A172 (cell line): ENCODE data around the gene CFAP68. TPM values are rescaled to one million over a fixed set of nuclear protein-coding genes. Genes with fewer than 3 reads are reported as not detected.
"Not testable (repeated sequence)": the region's sequence is repeated elsewhere in the genome, so short reads cannot be mapped to it uniquely, and the experiment has no call there.

Experiments used
- DNase-seq: peaks from one replicate; pipeline ENCODE4 v3.0.0-alpha.2; 2015; ENCODE audit warnings: low spot score
- total RNA-seq: library from RNA; depleted of rRNA; stranded (reverse); fragments of >200 nt; shearing (Covaris generic); gene quantifications from 2 replicates; pipeline ENCODE4 v1.2.3, GENCODE V29; 2014

Gene CFAP68
- total RNA-seq, 1 experiment from 2014 or later: 16.6 TPM

- no peak for DNase-seq
These were observed 8.8 kb upstream of the CFAP68 start for GRCh38 chr11:111870522-111870885.

GRCh38 chr11:111870886-111871692 is 8.3 kb upstream of the CFAP68 start, which contains the start of gene ALG9:
Gene ALG9 (minus strand): TSS chr11:111871581. CDS start chr11:111871482, 99 bp downstream.
- peak; percentile 31 for DNase-seq

GRCh38 chr11:111871693-111872161 is 7.6 kb upstream of the CFAP68 start:
- no peak for DNase-seq

- DNase-seq: peak; percentile 18
These were observed 924 bp upstream of the CFAP68 start for GRCh38 chr11:111878385-111878848.

- DNase-seq: no peak
These were observed 258 bp downstream of the CFAP68 start for GRCh38 chr11:111879637-111879960.

- DNase-seq: no peak
These were observed 2.9 kb downstream of the CFAP68 start for GRCh38 chr11:111882202-111882601.

- not testable (repeated sequence) for DNase-seq
These were observed 5.7 kb downstream of the CFAP68 start for GRCh38 chr11:111885053-111885452.

- no peak for DNase-seq
These were observed 6.7 kb downstream of the CFAP68 start for GRCh38 chr11:111886032-111886431.

- DNase-seq: no peak
These were observed 7.5 kb downstream of the CFAP68 start for GRCh38 chr11:111886844-111887243.

GRCh38 chr11:111905411-111905810 is 26.1 kb downstream of the CFAP68 start:
- DNase-seq: no peak

- DNase-seq: no peak
These were observed 27.3 kb downstream of the CFAP68 start for GRCh38 chr11:111906680-111907079.

GRCh38 chr11:111908639-111909305 is 29.4 kb downstream of the CFAP68 start:
- DNase-seq: no peak

GRCh38 chr11:111909378-111909777 is 30.0 kb downstream of the CFAP68 start:
- no peak for DNase-seq

GRCh38 chr11:111910676-111911562 is 31.6 kb downstream of the CFAP68 start:
- no peak for DNase-seq

GRCh38 chr11:111911563-111912401 is 32.4 kb downstream of the CFAP68 start, which contains the start of gene CRYAB:
Gene CRYAB (minus strand): TSS chr11:111911770. CDS start chr11:111911724, 46 bp downstream.
- peak; percentile 37 for DNase-seq

- no peak for DNase-seq
These were observed 33.2 kb downstream of the CFAP68 start, which contains the start of gene HSPB2 for GRCh38 chr11:111912535-111912934. Gene HSPB2 (plus strand): TSS chr11:111912734. CDS start chr11:111912830, 96 bp downstream.

- no peak for DNase-seq
These were observed 33.9 kb downstream of the CFAP68 start for GRCh38 chr11:111913031-111913861.

GRCh38 chr11:111913997-111914396 is 34.7 kb downstream of the CFAP68 start:
- peak; percentile 16 for DNase-seq

- no peak for DNase-seq
These were observed 37.4 kb downstream of the CFAP68 start for GRCh38 chr11:111916768-111917167.

GRCh38 chr11:111917312-111917711 is 38.0 kb downstream of the CFAP68 start:
- no peak for DNase-seq
